Right lobe of liver (tissue), 4 donors: ENCODE results near the gene MICALL1.
"Not testable (repeated sequence)": the region's sequence is repeated elsewhere in the genome, so short reads cannot be mapped to it uniquely, and the experiment has no call there.

Source experiments
- POLR2A ChIP-seq: fragments of 450-650 bp; IDR thresholded peaks from one replicate; pipeline ENCODE4 v1.6.1; 2017; ENCODE audit warnings: antibody characterized with exemption, mild to moderate bottlenecking
- TF ChIP-seq, protein P1 (sequence below), 4 donors: fragments of 200-600 bp in 3 of 4; fragments of 450-650 bp in 1 of 4; IDR thresholded peaks; one replicate each; pipeline versions ENCODE4 v1.5.1 to v1.8.0; 2016 to 2022; ENCODE audit warnings: antibody characterized with exemption in 4 of 4, mild to moderate bottlenecking in 2 of 4
- donor health status: DM: no; HTN: no; CAD: no.
- donor health status: DM: no; HTN: no; CAD: no.
- donor health status: DM: no; HTN: yes; CAD: no.

DNA sequence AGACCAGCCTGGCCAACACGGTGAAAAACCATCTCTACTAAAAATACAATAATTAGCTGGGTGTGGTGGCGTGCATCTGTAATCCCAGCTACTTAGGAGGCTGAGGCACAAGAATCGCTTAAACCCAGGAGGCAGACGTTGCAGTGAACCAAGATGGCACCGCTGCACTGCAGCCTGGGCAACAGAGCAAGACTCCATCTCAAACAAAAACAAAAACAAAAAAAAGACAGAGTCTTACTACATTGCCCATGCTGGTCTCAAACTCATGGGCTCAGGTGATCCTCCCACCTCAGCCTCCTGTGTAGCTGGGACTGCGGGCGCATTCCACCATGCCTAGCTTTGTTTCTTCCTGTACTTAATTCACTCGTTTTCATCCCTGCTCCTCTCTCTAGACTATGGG is 69.9 kb downstream of the MICALL1 start:
- TF ChIP-seq, protein P1, sequence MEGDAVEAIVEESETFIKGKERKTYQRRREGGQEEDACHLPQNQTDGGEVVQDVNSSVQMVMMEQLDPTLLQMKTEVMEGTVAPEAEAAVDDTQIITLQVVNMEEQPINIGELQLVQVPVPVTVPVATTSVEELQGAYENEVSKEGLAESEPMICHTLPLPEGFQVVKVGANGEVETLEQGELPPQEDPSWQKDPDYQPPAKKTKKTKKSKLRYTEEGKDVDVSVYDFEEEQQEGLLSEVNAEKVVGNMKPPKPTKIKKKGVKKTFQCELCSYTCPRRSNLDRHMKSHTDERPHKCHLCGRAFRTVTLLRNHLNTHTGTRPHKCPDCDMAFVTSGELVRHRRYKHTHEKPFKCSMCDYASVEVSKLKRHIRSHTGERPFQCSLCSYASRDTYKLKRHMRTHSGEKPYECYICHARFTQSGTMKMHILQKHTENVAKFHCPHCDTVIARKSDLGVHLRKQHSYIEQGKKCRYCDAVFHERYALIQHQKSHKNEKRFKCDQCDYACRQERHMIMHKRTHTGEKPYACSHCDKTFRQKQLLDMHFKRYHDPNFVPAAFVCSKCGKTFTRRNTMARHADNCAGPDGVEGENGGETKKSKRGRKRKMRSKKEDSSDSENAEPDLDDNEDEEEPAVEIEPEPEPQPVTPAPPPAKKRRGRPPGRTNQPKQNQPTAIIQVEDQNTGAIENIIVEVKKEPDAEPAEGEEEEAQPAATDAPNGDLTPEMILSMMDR (IDR thresholded peaks at IDR 0.05) = not testable (repeated sequence)
- not testable (repeated sequence) for TF ChIP-seq POLR2A
